Suppressor macrophage treated with lipopolysaccharide for 4 hours (primary cell): Measurements from ENCODE around the gene ITGB2.
"Not testable (repeated sequence)": the region's sequence is repeated elsewhere in the genome, so short reads cannot be mapped to it uniquely, and the experiment has no call there.

Experiments
- DNase-seq: peaks from one replicate; pipeline ENCODE4 v3.0.0-alpha.2; 2020

Gene ITGB2

GRCh38 chr21:44940116-44940631 lies 19.5 kb upstream of the ITGB2 start:
- no peak for DNase-seq

- DNase-seq, result peak; percentile 87
Measured at GRCh38 chr21:44939532-44940115, 18.9 kb upstream of the ITGB2 start, which contains the start of gene SLX9. SLX9 (plus strand) TSS chr21:44940029; CDS start chr21:44940058, 29 bp downstream.

GRCh38 chr21:44938772-44939531 lies 18.3 kb upstream of the ITGB2 start:
- DNase-seq, result no peak

GRCh38 chr21:44935533-44935927 lies 14.8 kb upstream of the ITGB2 start:
- DNase-seq, result no peak

GRCh38 chr21:44934797-44935532 lies 14.3 kb upstream of the ITGB2 start:
- DNase-seq, result no peak

- no peak for DNase-seq
Measured at GRCh38 chr21:44934276-44934675, 13.6 kb upstream of the ITGB2 start.

- no peak for DNase-seq
Measured at GRCh38 chr21:44933918-44934260, 13.2 kb upstream of the ITGB2 start.

GRCh38 chr21:44933199-44933917 lies 12.7 kb upstream of the ITGB2 start:
- no peak for DNase-seq

GRCh38 chr21:44932408-44933181 lies 11.9 kb upstream of the ITGB2 start:
- DNase-seq, result peak; percentile 70

GRCh38 chr21:44931501-44932407 lies 11.1 kb upstream of the ITGB2 start:
- no peak for DNase-seq

GRCh38 chr21:44931137-44931500 lies 10.4 kb upstream of the ITGB2 start:
- peak; percentile 71 for DNase-seq

- DNase-seq, result no peak
Measured at GRCh38 chr21:44930543-44930981, 9.9 kb upstream of the ITGB2 start.

GRCh38 chr21:44929799-44930542 lies 9.3 kb upstream of the ITGB2 start:
- DNase-seq, result no peak

- DNase-seq, result no peak
Measured at GRCh38 chr21:44929242-44929798, 8.6 kb upstream of the ITGB2 start.

- DNase-seq, result not testable (repeated sequence)
Measured at GRCh38 chr21:44928500-44929241, 8.0 kb upstream of the ITGB2 start.

- DNase-seq, result peak; percentile 75
Measured at GRCh38 chr21:44927587-44928461, 7.1 kb upstream of the ITGB2 start.

GRCh38 chr21:44927259-44927586 lies 6.5 kb upstream of the ITGB2 start:
- no peak for DNase-seq

GRCh38 chr21:44926331-44927101 lies 5.8 kb upstream of the ITGB2 start:
- no peak for DNase-seq
